H54 (cell line): ENCODE data around the gene ZNF440.
A peak's percentile ranks its signal among the peaks of the same experiment; 100 is the strongest.
"Not testable (repeated sequence)": the region's sequence is repeated elsewhere in the genome, so short reads cannot be mapped to it uniquely, and the experiment has no call there.

Experiments
- DNase-seq: peaks from one replicate; pipeline ENCODE4 v3.0.0; 2011; ENCODE audit warnings: low spot score, mixed read lengths; ENCODE audit not compliant: insufficient read length
- FAIRE-seq: peaks from 3 replicates; lab custom pipeline; 2011; peaks lifted over from hg19 to GRCh38; lab: Jason Lieb, UNC
- POLR2A ChIP-seq: IDR thresholded peaks from 2 replicates; pipeline ENCODE4 v1.6.1; 2011; ENCODE audit warnings: low read depth, mild to moderate bottlenecking, low read length

ZNF440 gene

GRCh38 chr19:11814029-11814699 lies at the start of gene ZNF440:
TSS of gene ZNF440 (plus strand) at chr19:11814273. CDS start at chr19:11814448, 175 bp downstream.
- TF ChIP-seq POLR2A: peak; percentile 94
- FAIRE-seq (peak; percentile 48), DNase-seq (peak; percentile 96)

- peak; percentile 82 for DNase-seq
- TF ChIP-seq POLR2A: peak; percentile 75
- peak; percentile 95 for FAIRE-seq
Measured at GRCh38 chr19:11766597-11767591, 47.2 kb upstream of the ZNF440 start, which contains the start of gene ZNF441. TSS of gene ZNF441 (plus strand) at chr19:11767000. CDS start at chr19:11767194, 194 bp downstream.

- DNase-seq: no peak
- FAIRE-seq: no peak
- no peak for TF ChIP-seq POLR2A
Measured at GRCh38 chr19:11767633-11768133, 46.4 kb upstream of the ZNF440 start.

GRCh38 chr19:11769995-11770394 lies 44.1 kb upstream of the ZNF440 start:
- DNase-seq: no peak
- TF ChIP-seq POLR2A: no peak
- no peak for FAIRE-seq

GRCh38 chr19:11771520-11771919 lies 42.6 kb upstream of the ZNF440 start:
- not testable (repeated sequence) for DNase-seq, FAIRE-seq

- not testable (repeated sequence) for FAIRE-seq, DNase-seq
Measured at GRCh38 chr19:11776669-11777068, 37.4 kb upstream of the ZNF440 start.

- no peak for TF ChIP-seq POLR2A
- DNase-seq (no peak), FAIRE-seq (peak; percentile 45)
Measured at GRCh38 chr19:11780431-11781020, 33.5 kb upstream of the ZNF440 start.

- DNase-seq: no peak
- peak; percentile 30 for FAIRE-seq
- no peak for TF ChIP-seq POLR2A
Measured at GRCh38 chr19:11781295-11782057, 32.6 kb upstream of the ZNF440 start.

GRCh38 chr19:11783767-11784166 lies 30.3 kb upstream of the ZNF440 start:
- DNase-seq: no peak
- no peak for TF ChIP-seq POLR2A
- no peak for FAIRE-seq

- no peak for DNase-seq
- FAIRE-seq: no peak
- no peak for TF ChIP-seq POLR2A
Measured at GRCh38 chr19:11784356-11784755, 29.7 kb upstream of the ZNF440 start.

- FAIRE-seq (no peak), DNase-seq (no peak)
- no peak for TF ChIP-seq POLR2A
Measured at GRCh38 chr19:11787536-11787935, 26.5 kb upstream of the ZNF440 start.

GRCh38 chr19:11792942-11793341 lies 21.1 kb upstream of the ZNF440 start:
- DNase-seq: no peak
- no peak for FAIRE-seq
- no peak for TF ChIP-seq POLR2A

- DNase-seq (peak; percentile 75), FAIRE-seq (peak; percentile 94)
- TF ChIP-seq POLR2A: no peak
Measured at GRCh38 chr19:11797491-11797890, 16.6 kb upstream of the ZNF440 start.
